22Rv1 (cell line): ENCODE data around the gene ZFYVE26.

Experiments
- CTCF ChIP-seq: fragments of 450-650 bp; IDR thresholded peaks from 2 replicates; pipeline ENCODE4 v1.5.1; 2017; ENCODE audit warnings: mild to moderate bottlenecking
- ZFX ChIP-seq: fragments of 450-650 bp; IDR thresholded peaks from 2 replicates; pipeline ENCODE4 v1.6.1; 2017; ENCODE audit warnings: antibody characterized with exemption, borderline replicate concordance

GRCh38 chr14:67814821-67815220 is 1.6 kb downstream of the ZFYVE26 start:
- no peak for TF ChIP-seq CTCF
- no peak for TF ChIP-seq ZFX
